Mesodermal cell (in vitro differentiated cells): Measurements from ENCODE around the gene RAMP2.

Experiments used
- H3K27ac ChIP-seq: 2 replicates; pipeline ENCODE4 v1.7.0; 2013; ENCODE audit warnings: mild to moderate bottlenecking, low read depth, low read length, moderate library complexity; ENCODE audit not compliant: severe bottlenecking
- H3K36me3 ChIP-seq: 2 replicates; pipeline ENCODE4 v1.7.1; 2013; ENCODE audit warnings: mild to moderate bottlenecking, low read length, moderate library complexity; ENCODE audit not compliant: control insufficient read depth, insufficient read depth
- H3K4me1 ChIP-seq: one replicate; pipeline ENCODE4 v1.7.1; 2013; ENCODE audit warnings: mild to moderate bottlenecking, low read length; ENCODE audit not compliant: insufficient read depth, control insufficient read depth, poor library complexity, severe bottlenecking
- H3K4me3 ChIP-seq: 2 replicates; pipeline ENCODE4 v1.7.0; 2013; ENCODE audit warnings: low read length, control low read depth, mild to moderate bottlenecking; ENCODE audit not compliant: insufficient read depth, poor library complexity, severe bottlenecking; ENCODE audit errors: extremely low read depth
- H3K9me3 ChIP-seq: 2 replicates; pipeline ENCODE4 v1.7.1; 2013; ENCODE audit warnings: mild to moderate bottlenecking, low read length, moderate library complexity; ENCODE audit not compliant: control insufficient read depth
- WGBS, 2 experiments: methylation state at CpG; one replicate each; pipeline ENCODE4 v1.1.5; 2013; ENCODE audit warnings: missing lambda C conversion rate in 2 of 2; ENCODE audit not compliant: insufficient coverage in 2 of 2; 5-methylcytosine and 5-hydroxymethylcytosine counted together

The RAMP2 gene

GRCh38 chr17:42781639-42782165, 20.7 kb downstream of the RAMP2 start:
- 86 to 90% methylated on average over 6 to 10 of the region's 10 CpGs for WGBS, 2 experiments
- Histone ChIP-seq H3K9me3 (no peaks in the 10 kb centered on the region), H3K36me3 (peaks cover 35% of the 10 kb centered on the region), H3K4me1 (peaks cover 31% of the 10 kb centered on the region), H3K27ac (no peak overlapping the region), H3K4me3 (peak overlapping the region; percentile 53)

GRCh38 chr17:42782166-42783061, 21.4 kb downstream of the RAMP2 start:
- Histone ChIP-seq H3K4me3 (peak overlapping the region; percentile 53), H3K36me3 (peaks cover 32% of the 10 kb centered on the region), H3K4me1 (peaks cover 31% of the 10 kb centered on the region), H3K9me3 (no peaks in the 10 kb centered on the region), H3K27ac (no peak overlapping the region)
- WGBS, 2 experiments: 84 to 85% methylated on average over 17 to 20 of the region's 29 CpGs

- Histone ChIP-seq H3K27ac (no peak overlapping the region), H3K36me3 (peaks cover 33% of the 10 kb centered on the region), H3K9me3 (no peaks in the 10 kb centered on the region), H3K4me1 (peaks cover 31% of the 10 kb centered on the region), H3K4me3 (no peak overlapping the region)
- WGBS, 2 experiments: 52 to 62% methylated on average over 7 to 8 of the region's 9 CpGs
Observed at GRCh38 chr17:42783062-42783790, 22.2 kb downstream of the RAMP2 start.

- H3K27ac ChIP-seq: no peak overlapping the region
- 85 to 86% methylated on average over 21 of the region's 22 CpGs for WGBS, 2 experiments
Observed at GRCh38 chr17:42783791-42784138, 22.7 kb downstream of the RAMP2 start.

GRCh38 chr17:42784409-42784808, 23.4 kb downstream of the RAMP2 start:
- Histone ChIP-seq H3K27ac (no peak overlapping the region), H3K4me1 (peaks cover 31% of the 10 kb centered on the region), H3K9me3 (no peaks in the 10 kb centered on the region), H3K4me3 (no peak overlapping the region), H3K36me3 (peaks cover 26% of the 10 kb centered on the region)
- 96 to 99% methylated on average over 20 of the region's 25 CpGs for WGBS, 2 experiments

More at GRCh38 chr17:42783791-42784138, 22.7 kb downstream of the RAMP2 start:
- Histone ChIP-seq H3K4me3 (no peak overlapping the region), H3K9me3 (no peaks in the 10 kb centered on the region), H3K4me1 (peaks cover 31% of the 10 kb centered on the region), H3K36me3 (peaks cover 32% of the 10 kb centered on the region)

GRCh38 chr17:42784811-42785592, 24.0 kb downstream of the RAMP2 start:
- WGBS, 2 experiments: 95 to 97% methylated on average over 42 to 48 of the region's 52 CpGs
- Histone ChIP-seq H3K36me3 (peaks cover 22% of the 10 kb centered on the region), H3K4me1 (peaks cover 31% of the 10 kb centered on the region), H3K27ac (no peak overlapping the region), H3K4me3 (no peak overlapping the region), H3K9me3 (no peaks in the 10 kb centered on the region)

GRCh38 chr17:42787266-42787665, 26.2 kb downstream of the RAMP2 start:
- Histone ChIP-seq H3K27ac (no peak overlapping the region), H3K9me3 (no peaks in the 10 kb centered on the region), H3K4me1 (peaks cover 19% of the 10 kb centered on the region), H3K4me3 (no peak overlapping the region), H3K36me3 (peaks cover 22% of the 10 kb centered on the region)
- WGBS, 2 experiments: 95 to 96% methylated on average over 9 to 10 of the region's 11 CpGs

- Histone ChIP-seq H3K36me3 (peaks cover 39% of the 10 kb centered on the region), H3K27ac (no peak overlapping the region), H3K9me3 (no peaks in the 10 kb centered on the region), H3K4me3 (no peak overlapping the region), H3K4me1 (no peaks in the 10 kb centered on the region)
- 93 to 100% methylated on average over 1 to 2 of the region's 2 CpGs for whole genome bisulfite sequencing, 2 experiments
Observed at GRCh38 chr17:42791948-42792347, 30.9 kb downstream of the RAMP2 start.

GRCh38 chr17:42792545-42792944, 31.5 kb downstream of the RAMP2 start:
- Histone ChIP-seq H3K27ac (no peak overlapping the region), H3K9me3 (no peaks in the 10 kb centered on the region), H3K36me3 (peaks cover 40% of the 10 kb centered on the region), H3K4me3 (no peak overlapping the region), H3K4me1 (peaks cover 2% of the 10 kb centered on the region)
- 88% methylated on average over 4 of the region's 5 CpGs; no CpG with 5 or more reads in 1 of the 2 experiments for WGBS, 2 experiments

- Histone ChIP-seq H3K4me1 (peaks cover 5% of the 10 kb centered on the region), H3K27ac (no peak overlapping the region), H3K9me3 (no peaks in the 10 kb centered on the region), H3K36me3 (peaks cover 28% of the 10 kb centered on the region), H3K4me3 (no peak overlapping the region)
- 95 to 100% methylated on average over 3 of the region's 4 CpGs for WGBS, 2 experiments
Observed at GRCh38 chr17:42795061-42795460, 34.0 kb downstream of the RAMP2 start.
